Measurements from ENCODE around the gene TMEM120B. TPM values are rescaled to one million over a fixed set of nuclear protein-coding genes. Genes with fewer than 3 reads are reported as not detected.

Gene TMEM120B
- total RNA-seq, 6 donors from 2014 or later: 8.9 to 23.0 (median 14.2) TPM

DNA sequence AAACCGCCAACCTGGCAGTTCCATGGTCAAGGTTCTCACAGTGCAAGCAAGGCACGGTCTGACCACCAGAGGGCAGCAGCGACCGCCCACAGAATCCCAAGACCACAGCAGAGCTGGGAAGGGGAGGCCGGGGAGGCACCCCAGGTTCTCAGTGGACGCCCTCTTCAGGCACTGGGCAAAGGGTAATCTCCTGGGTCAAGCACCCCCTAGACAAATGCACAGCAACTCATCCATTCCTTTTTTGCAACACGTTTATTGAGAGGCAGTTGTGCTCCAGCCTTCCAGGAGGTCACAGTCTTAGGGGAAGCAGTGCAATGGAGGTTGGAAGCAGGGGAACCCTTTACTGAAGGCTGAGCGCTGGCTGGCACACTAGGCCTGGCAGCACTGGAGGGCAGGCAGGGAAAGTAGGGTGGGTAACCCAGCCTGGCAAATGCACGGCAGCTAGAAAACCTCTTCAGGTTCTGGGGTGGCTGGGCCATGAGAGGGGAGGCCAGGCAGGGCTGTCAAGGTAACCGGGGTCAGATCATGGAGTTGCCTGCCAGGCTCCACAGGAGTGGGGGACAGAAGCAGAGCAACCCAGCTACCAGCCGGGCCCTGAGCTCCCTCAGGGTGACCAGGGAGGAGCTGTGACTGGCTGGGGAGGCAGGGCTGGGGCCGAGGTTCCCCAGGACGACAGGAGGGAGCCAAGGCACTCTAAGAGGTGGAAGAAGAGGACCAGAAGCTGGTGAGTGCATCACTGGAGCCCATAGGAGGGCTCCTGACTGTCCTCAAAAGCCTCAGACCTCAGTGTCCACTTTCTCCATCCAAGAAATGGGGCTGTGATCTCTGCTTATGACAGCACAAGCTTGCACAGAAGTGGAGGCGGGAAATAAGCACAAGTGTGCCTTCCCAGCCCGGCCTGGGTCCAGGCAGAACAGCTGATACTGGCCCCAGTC is 82.7 kb downstream of the TMEM120B start:
- ATAC-seq (ENCODE audit: low FRiP score in 2 of 2) (peak; percentile 78 to 80), DNase-seq (peak; percentile 90 to 94)
- Histone ChIP-seq H3K4me3 (peak overlapping the region in 3 of 4 donors; percentile 6 to 57 (median 57)), H3K27me3 (no peaks in the 10 kb centered on the region), H3K4me1 (peaks cover 65 to 95% (median 89%) of the 10 kb centered on the region in 4 donors), H3K36me3 (peaks cover 0 to 13% (median 11%) of the 10 kb centered on the region in 4 donors), H3K9me3 (no peaks in the 10 kb centered on the region), H3K27ac (peak overlapping the region; percentile 81 to 97 (median 88))
- TF ChIP-seq, protein P1, sequence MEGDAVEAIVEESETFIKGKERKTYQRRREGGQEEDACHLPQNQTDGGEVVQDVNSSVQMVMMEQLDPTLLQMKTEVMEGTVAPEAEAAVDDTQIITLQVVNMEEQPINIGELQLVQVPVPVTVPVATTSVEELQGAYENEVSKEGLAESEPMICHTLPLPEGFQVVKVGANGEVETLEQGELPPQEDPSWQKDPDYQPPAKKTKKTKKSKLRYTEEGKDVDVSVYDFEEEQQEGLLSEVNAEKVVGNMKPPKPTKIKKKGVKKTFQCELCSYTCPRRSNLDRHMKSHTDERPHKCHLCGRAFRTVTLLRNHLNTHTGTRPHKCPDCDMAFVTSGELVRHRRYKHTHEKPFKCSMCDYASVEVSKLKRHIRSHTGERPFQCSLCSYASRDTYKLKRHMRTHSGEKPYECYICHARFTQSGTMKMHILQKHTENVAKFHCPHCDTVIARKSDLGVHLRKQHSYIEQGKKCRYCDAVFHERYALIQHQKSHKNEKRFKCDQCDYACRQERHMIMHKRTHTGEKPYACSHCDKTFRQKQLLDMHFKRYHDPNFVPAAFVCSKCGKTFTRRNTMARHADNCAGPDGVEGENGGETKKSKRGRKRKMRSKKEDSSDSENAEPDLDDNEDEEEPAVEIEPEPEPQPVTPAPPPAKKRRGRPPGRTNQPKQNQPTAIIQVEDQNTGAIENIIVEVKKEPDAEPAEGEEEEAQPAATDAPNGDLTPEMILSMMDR (IDR thresholded peaks at IDR 0.05): peak; percentile 94 to 97 (median 96)
- TF ChIP-seq EP300 (IDR thresholded peaks at IDR 0.05) (no peak), POLR2AphosphoS5 (IDR thresholded peaks at IDR 0.05) (peak in 1 of 2 donors; percentile 32), POLR2A (IDR thresholded peaks at IDR 0.05) (peak in 2 of 4 donors; percentile 24 to 43)
- WGBS, 2 donors: 44 to 59% methylated on average over 7 to 15 of the region's 15 CpGs

DNA sequence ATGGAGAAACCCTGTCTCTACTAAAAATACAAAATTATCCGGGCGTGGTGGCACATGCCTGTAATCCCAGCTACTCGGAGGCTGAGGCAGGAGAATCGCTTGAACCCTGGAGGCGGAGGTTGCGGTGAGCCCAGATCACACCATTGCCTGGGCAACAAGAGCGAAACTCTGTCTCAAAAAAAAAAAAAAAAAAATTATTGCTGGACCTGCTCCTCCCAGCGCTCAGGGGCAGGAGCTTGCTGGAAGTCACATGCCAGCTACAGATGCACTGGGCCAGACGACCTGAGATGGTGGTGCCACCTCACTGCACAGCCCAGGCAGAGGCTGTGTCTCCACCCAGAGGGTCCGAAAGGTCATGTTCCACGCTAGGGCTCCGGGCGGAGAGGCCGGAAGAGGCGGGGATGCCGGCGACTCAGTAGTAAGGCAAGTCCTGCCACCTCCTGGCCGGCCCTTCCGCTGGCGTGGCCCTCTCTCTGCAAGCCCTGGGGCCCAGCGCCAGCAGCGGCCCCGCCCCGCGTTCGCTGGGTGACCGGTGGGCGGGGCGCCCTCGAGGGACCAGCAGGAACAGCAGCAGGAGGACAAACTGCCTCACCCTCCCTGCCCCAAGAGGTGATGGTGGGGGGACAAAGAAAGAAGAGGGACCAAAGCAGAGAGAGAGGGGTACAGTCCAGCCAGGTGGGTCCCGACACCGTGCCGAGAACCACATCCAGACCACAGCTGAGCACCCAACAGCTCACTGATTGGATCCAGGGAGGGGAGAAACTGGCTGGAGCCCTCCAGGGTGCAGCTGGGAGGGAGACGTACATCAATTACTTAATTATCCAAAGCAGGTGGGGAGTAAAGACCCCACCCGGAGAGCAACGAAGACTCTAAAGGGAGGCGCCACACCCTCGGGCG is 84.6 kb downstream of the TMEM120B start:
- Histone ChIP-seq H3K27me3 (no peaks in the 10 kb centered on the region), H3K4me1 (peaks cover 60 to 78% (median 72%) of the 10 kb centered on the region in 4 donors), H3K4me3 (peak overlapping the region in 3 of 4 donors; percentile 6 to 77 (median 25)), H3K27ac (peak overlapping the region; percentile 74 to 100 (median 96)), H3K36me3 (peaks cover 0 to 13% (median 11%) of the 10 kb centered on the region in 4 donors), H3K9me3 (no peaks in the 10 kb centered on the region)
- peak; percentile 45 to 73 for ATAC-seq (ENCODE audit: low FRiP score in 2 of 2)
- DNase-seq: peak; percentile 97 to 98
- WGBS, 2 donors: 46 to 47% methylated on average over 24 to 28 of the region's 39 CpGs
- TF ChIP-seq EP300 (IDR thresholded peaks at IDR 0.05) (peak in 1 of 4 donors; percentile 51), POLR2AphosphoS5 (IDR thresholded peaks at IDR 0.05) (peak; percentile 71 to 78), POLR2A (IDR thresholded peaks at IDR 0.05) (peak in 1 of 4 donors; percentile 41)
- TF ChIP-seq, protein P1 (IDR thresholded peaks at IDR 0.05): peak in 5 of 6 experiments; percentile 22 to 65 (median 48)

DNA sequence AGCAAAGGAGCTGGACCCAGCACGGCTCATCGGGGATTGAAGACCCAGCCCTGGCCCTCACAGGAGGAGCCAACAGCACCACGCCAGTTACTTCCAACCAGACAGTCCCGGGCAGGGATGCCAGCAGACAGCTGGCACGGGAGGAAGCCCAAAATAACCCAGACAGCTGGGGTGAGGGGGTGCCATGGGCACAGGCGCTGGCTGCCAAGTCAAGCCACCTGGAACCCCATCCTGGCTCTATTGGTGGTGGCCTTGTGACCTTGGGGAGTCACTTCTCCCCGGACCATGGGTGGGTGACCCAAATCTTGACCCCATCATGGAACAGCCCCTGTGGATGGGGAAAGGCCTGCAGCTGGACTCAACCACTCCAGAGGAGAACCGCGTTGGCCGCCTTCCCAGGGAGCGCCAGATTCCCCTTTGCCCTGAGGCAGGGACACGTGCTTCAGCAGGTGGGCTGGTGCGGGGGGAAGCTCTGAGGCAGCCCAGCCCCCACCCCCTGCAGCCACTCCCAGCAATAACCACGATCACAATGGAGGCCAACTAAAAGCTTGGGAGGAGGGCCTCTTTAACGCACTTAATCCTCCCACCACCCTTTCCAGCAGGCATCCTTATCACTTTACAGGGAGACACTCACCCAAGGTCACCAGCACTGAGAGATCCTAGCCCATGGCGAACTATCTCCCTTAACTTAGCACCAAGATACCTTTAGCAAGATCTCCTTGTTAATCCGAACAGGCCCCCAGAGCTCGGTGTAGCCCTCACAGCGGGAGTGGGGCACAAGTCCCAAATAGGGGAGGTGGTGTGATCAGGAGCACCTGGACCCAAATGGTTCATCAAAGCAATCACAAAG is 85.6 kb downstream of the TMEM120B start:
- H3K4me3 ChIP-seq: peak overlapping the region in 2 of 4 donors; percentile 77 to 85
- ATAC-seq (ENCODE audit: low FRiP score in 2 of 2) (no peak), DNase-seq (peak in 1 of 2 donors; percentile 60)

More for the DNA sequence above, 85.6 kb downstream of the TMEM120B start:
- no peak for TF ChIP-seq EP300 (IDR thresholded peaks at IDR 0.05)
- no peak for TF ChIP-seq POLR2A (IDR thresholded peaks at IDR 0.05)
- no peak for TF ChIP-seq POLR2AphosphoS5 (IDR thresholded peaks at IDR 0.05)
- TF ChIP-seq, protein P1 (IDR thresholded peaks at IDR 0.05): no peak
- no peaks in the 10 kb centered on the region for H3K27me3 ChIP-seq
- H3K27ac ChIP-seq: peak overlapping the region; percentile 96 to 100 (median 98)
- peaks cover 60 to 67% (median 62%) of the 10 kb centered on the region in 4 donors for H3K4me1 ChIP-seq
- peaks cover 0 to 13% (median 11%) of the 10 kb centered on the region in 4 donors for H3K36me3 ChIP-seq
- WGBS, 2 donors: 46 to 64% methylated on average over 7 to 18 of the region's 19 CpGs
- H3K9me3 ChIP-seq: no peaks in the 10 kb centered on the region

All from upper lobe of left lung (tissue), 6 donors.